A673 (cell line): Measurements from ENCODE around the gene GLUD2. TPM values are rescaled to one million over a fixed set of nuclear protein-coding genes. Genes with fewer than 3 reads are reported as not detected.

Source experiments
- BruUV-seq: library from RNA; stranded (reverse); fragments of 400-500 nt; replicated peaks from 2 replicates; lab custom pipeline; 2021; lab: Mats Ljungman, UMichigan
- CTCF ChIA-PET: fragments of 300-600 bp; sonication (Branson Sonifier 250); formaldehyde crosslinking; loops from one replicate; lab custom pipeline; 2022; ENCODE audit warnings: antibody characterized with exemption; lab: Charles Lee
- POLR2A ChIA-PET: fragments of 300-600 bp; sonication (Branson Sonifier 250); formaldehyde crosslinking; loops from one replicate; lab custom pipeline; 2022; ENCODE audit warnings: antibody characterized with exemption; ENCODE audit not compliant: low non-redundant PET; lab: Charles Lee
- DNase-seq: peaks from one replicate; pipeline ENCODE4 v3.0.0-alpha.2; 2015; ENCODE audit warnings: low spot score
- H3K27ac ChIP-seq: fragments of 200-600 bp; sonication (generic); 2 replicates; pipeline ENCODE4 v1.5.1; 2016; ENCODE audit warnings: mixed run types, low read depth, mild to moderate bottlenecking, mixed read lengths, antibody characterized with exemption, low read length; ENCODE audit not compliant: poor library complexity, severe bottlenecking
- H3K27me3 ChIP-seq: fragments of 200-600 bp; sonication (generic); replicated peaks from 2 replicates; pipeline ENCODE4 v1.6.1; 2017; ENCODE audit warnings: mixed run types, low read depth, mild to moderate bottlenecking, mixed read lengths, antibody characterized with exemption, low read length; ENCODE audit not compliant: insufficient read depth, poor library complexity
- H3K36me3 ChIP-seq: fragments of 200-600 bp; sonication (generic); 2 replicates; pipeline ENCODE4 v1.6.1; 2016; ENCODE audit warnings: mixed run types, mild to moderate bottlenecking, mixed read lengths, antibody characterized with exemption, low read length; ENCODE audit not compliant: insufficient read depth, poor library complexity, severe bottlenecking
- H3K4me1 ChIP-seq: fragments of 200-600 bp; sonication (generic); 2 replicates; pipeline ENCODE4 v1.6.1; 2017; ENCODE audit warnings: mixed run types, mild to moderate bottlenecking, mixed read lengths, antibody characterized with exemption, low read length; ENCODE audit not compliant: insufficient read depth, poor library complexity, severe bottlenecking
- H3K4me3 ChIP-seq: fragments of 200-600 bp; sonication (generic); 2 replicates; pipeline ENCODE4 v1.5.1; 2016; ENCODE audit warnings: low read depth, mixed run types, mild to moderate bottlenecking, mixed read lengths, low read length; ENCODE audit not compliant: poor library complexity, severe bottlenecking
- H3K9me3 ChIP-seq: fragments of 200-600 bp; sonication (generic); 2 replicates; pipeline ENCODE4 v1.6.1; 2016; ENCODE audit warnings: mixed run types, low read depth, mild to moderate bottlenecking, mixed read lengths, antibody characterized with exemption, low read length; ENCODE audit not compliant: poor library complexity, severe bottlenecking
- EZH2 ChIP-seq: fragments of 200-600 bp; sonication (generic); IDR thresholded peaks from 2 replicates; pipeline ENCODE4 v1.6.1; 2017; ENCODE audit warnings: borderline replicate concordance, low read depth, mild to moderate bottlenecking, mixed read lengths, antibody characterized with exemption, low read length; ENCODE audit not compliant: poor library complexity, severe bottlenecking
- intact Hi-C: fragments of 100-400 bp; cut with micrococcal nuclease; formaldehyde crosslinking; loops from one replicate; pipeline ENCODE4 v1.10.0; 2022; ENCODE audit not compliant: unreplicated experiment
- total RNA-seq: library from RNA; stranded (reverse); gene quantifications from 2 replicates; pipeline ENCODE4 v1.2.3, GENCODE V29; 2021
- TF ChIP-seq, protein P1 (sequence below): fragments of 300-800, 200-600 bp; sonication (generic); conservative IDR thresholded peaks from 2 replicates; pipeline ENCODE4 v1.5.1; 2017; ENCODE audit warnings: low read depth, mild to moderate bottlenecking, antibody characterized with exemption, low read length, moderate library complexity, mixed read lengths

Gene GLUD2
- total RNA-seq, 1 experiment from 2014 or later = 0.47 TPM

DNA sequence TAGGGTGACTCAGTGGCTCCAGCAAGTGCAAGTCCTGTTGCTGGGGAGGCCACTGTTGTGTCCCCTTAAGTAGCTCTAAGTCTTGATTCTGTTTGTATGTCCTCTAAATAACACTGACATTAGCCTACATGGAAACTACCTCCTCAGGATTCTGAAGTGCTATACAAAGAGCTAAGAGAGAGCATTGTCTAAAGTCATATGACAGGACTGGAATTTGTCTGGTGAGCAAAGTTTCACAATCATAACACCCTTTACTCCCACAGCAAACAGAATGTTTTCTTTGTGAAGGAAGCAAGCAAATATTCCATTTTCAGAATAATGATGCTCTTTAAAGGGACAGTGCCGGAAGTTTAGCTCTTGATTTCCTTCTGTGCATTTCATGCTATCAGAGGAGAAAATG, 38.5 kb upstream of the GLUD2 start:
- no peak for TF ChIP-seq EZH2
- TF ChIP-seq, protein P1, sequence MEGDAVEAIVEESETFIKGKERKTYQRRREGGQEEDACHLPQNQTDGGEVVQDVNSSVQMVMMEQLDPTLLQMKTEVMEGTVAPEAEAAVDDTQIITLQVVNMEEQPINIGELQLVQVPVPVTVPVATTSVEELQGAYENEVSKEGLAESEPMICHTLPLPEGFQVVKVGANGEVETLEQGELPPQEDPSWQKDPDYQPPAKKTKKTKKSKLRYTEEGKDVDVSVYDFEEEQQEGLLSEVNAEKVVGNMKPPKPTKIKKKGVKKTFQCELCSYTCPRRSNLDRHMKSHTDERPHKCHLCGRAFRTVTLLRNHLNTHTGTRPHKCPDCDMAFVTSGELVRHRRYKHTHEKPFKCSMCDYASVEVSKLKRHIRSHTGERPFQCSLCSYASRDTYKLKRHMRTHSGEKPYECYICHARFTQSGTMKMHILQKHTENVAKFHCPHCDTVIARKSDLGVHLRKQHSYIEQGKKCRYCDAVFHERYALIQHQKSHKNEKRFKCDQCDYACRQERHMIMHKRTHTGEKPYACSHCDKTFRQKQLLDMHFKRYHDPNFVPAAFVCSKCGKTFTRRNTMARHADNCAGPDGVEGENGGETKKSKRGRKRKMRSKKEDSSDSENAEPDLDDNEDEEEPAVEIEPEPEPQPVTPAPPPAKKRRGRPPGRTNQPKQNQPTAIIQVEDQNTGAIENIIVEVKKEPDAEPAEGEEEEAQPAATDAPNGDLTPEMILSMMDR = no peak

DNA sequence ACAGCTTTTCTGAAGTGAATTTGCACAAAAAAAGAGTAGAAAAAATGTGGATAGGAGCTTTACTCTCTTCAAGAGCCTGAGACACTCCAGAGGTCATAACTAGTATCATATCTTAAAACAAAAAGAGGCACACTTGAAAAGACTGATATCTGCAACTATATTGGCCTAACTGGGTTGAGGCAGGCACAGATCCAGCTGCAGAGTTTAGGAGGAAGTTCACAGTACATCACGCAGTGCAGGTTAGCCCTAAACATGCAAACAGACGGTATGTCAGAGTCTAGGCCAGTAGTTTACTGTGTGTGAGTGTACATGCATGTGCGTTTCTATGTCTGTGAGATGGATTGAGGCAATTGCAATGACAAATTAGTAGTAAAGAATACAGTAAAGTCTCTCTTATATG, 37.6 kb upstream of the GLUD2 start:
- CTCF ChIA-PET = no interaction called here
- no TSS peak for BruUV-seq

More for the DNA sequence above, 38.5 kb upstream of the GLUD2 start:
- H3K27ac ChIP-seq = no peak overlapping the region
- no TSS peak for BruUV-seq
- no peaks in the 10 kb centered on the region for H3K27me3 ChIP-seq
- no peaks in the 10 kb centered on the region for H3K36me3 ChIP-seq
- H3K4me3 ChIP-seq = no peak overlapping the region
- H3K4me1 ChIP-seq = no peaks in the 10 kb centered on the region
- intact Hi-C loops = no loop called here
- POLR2A ChIA-PET = no interaction called here
- H3K9me3 ChIP-seq = no peaks in the 10 kb centered on the region
- CTCF ChIA-PET = no interaction called here
- DNase-seq = no peak

DNA sequence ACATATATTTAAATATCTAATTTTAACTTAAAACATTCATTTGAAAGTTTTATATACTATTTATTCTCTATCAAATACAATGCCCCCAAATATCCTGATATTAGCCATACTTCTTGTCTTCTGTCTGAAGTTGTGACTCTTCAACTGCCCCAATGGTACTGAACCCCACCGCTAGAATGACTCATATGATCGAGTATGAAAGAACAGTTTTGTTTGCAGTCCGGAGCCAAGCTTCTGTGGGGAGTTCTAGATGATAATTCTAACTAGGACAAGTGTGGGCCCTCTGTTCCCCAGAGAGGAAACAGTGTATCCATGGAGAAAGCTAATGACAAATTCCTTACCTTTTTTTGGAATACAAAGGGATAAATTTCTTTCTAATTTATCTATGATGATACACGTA, 37.2 kb upstream of the GLUD2 start:
- Histone ChIP-seq H3K4me3 (no peak overlapping the region), H3K27me3 (no peaks in the 10 kb centered on the region), H3K9me3 (no peaks in the 10 kb centered on the region), H3K36me3 (no peaks in the 10 kb centered on the region), H3K4me1 (no peaks in the 10 kb centered on the region), H3K27ac (no peak overlapping the region)
- DNase-seq = no peak
- BruUV-seq = no TSS peak
- intact Hi-C loops = no loop called here
- TF ChIP-seq, protein P1 = no peak
- no peak for TF ChIP-seq EZH2
- ChIA-PET CTCF (no interaction called here), POLR2A (no interaction called here)

More for the DNA sequence above, 37.6 kb upstream of the GLUD2 start:
- POLR2A ChIA-PET = no interaction called here
- no peaks in the 10 kb centered on the region for H3K36me3 ChIP-seq
- TF ChIP-seq, protein P1 = no peak
- TF ChIP-seq EZH2 = no peak
- H3K27me3 ChIP-seq = no peaks in the 10 kb centered on the region
- no peak overlapping the region for H3K27ac ChIP-seq
- H3K4me1 ChIP-seq = no peaks in the 10 kb centered on the region
- DNase-seq = no peak
- intact Hi-C loops = no loop called here
- H3K9me3 ChIP-seq = no peaks in the 10 kb centered on the region
- H3K4me3 ChIP-seq = no peak overlapping the region
